Small intestine (tissue), 7 donors: ENCODE results near the gene GIT2. TPM values are rescaled to one million over a fixed set of nuclear protein-coding genes. Genes with fewer than 3 reads are reported as not detected.

Experiments
- DNase-seq, 2 donors: peaks; one replicate each; pipeline versions ENCODE4 v3.0.0 to v3.0.0-alpha.2; 2013
- FAIRE-seq: peaks from 2 replicates; lab custom pipeline; 2012; peaks lifted over from hg19 to GRCh38; lab: Jason Lieb, UNC
- H3K27ac ChIP-seq, 3 donors: one replicate each; pipeline ENCODE4 v1.5.1; 2013; ENCODE audit warnings: low read length in 2 of 3, mild to moderate bottlenecking in 2 of 3, control low read depth in 1 of 3, inconsistent platforms in 1 of 3, low read depth in 1 of 3, moderate library complexity in 1 of 3
- H3K27me3 ChIP-seq, 3 donors: one replicate each; pipeline ENCODE4 v1.6.1; 2013; ENCODE audit warnings: low read length in 3 of 3, inconsistent platforms in 1 of 3; ENCODE audit not compliant: control insufficient read depth in 3 of 3, insufficient read depth in 3 of 3
- H3K36me3 ChIP-seq, 3 donors: one replicate each; pipeline ENCODE4 v1.6.1; 2013; ENCODE audit warnings: low read length in 3 of 3, inconsistent platforms in 1 of 3, low read depth in 1 of 3, mild to moderate bottlenecking in 1 of 3, moderate library complexity in 1 of 3; ENCODE audit not compliant: control insufficient read depth in 3 of 3, insufficient read depth in 2 of 3
- H3K4me1 ChIP-seq, 3 donors: one replicate each; pipeline ENCODE4 v1.6.1; 2013; ENCODE audit warnings: low read length in 2 of 3, inconsistent platforms in 1 of 3, low read depth in 1 of 3, mild to moderate bottlenecking in 1 of 3, moderate library complexity in 1 of 3; ENCODE audit not compliant: control insufficient read depth in 3 of 3, insufficient read depth in 2 of 3
- H3K4me3 ChIP-seq, 3 donors: one replicate each; pipeline ENCODE4 v1.5.1; 2013; ENCODE audit warnings: low read length in 3 of 3, control low read depth in 1 of 3, inconsistent platforms in 1 of 3, low read depth in 1 of 3, mild to moderate bottlenecking in 1 of 3, moderate library complexity in 1 of 3
- H3K9me3 ChIP-seq, 2 donors: one replicate each; pipeline ENCODE4 v1.6.1; 2013; ENCODE audit warnings: low read depth in 1 of 2, low read length in 1 of 2; ENCODE audit not compliant: control insufficient read depth in 2 of 2, insufficient read depth in 1 of 2
- WGBS, 3 donors: extraction: QIAGEN DNeasy Blood & Tissue Kit; methylation state at CpG; one replicate each; pipeline ENCODE4 v1.1.7; 2013; 5-methylcytosine and 5-hydroxymethylcytosine counted together
- polyA plus RNA-seq, 4 donors: library from polyadenylated mRNA; stranded (reverse) in 3 of 4; unstranded in 1 of 4; fragments of 200-250 nt in 3 of 4; fragments of 120-200 nt in 1 of 4; gene quantifications; one replicate each; pipeline versions ENCODE4 v1.2.1 to v1.2.3, GENCODE V29; 2013
- donor health status: healthy with polysubstance abuse.
- donor health status: control.
- donor health status: control.
- donor health status: Bipolar disorder and iron deficiency.
- donor health status: healthy.

The GIT2 gene
- polyA plus RNA-seq, 4 donors: 7.0 to 32.6 (median 9.0) TPM

GRCh38 chr12:109952873-109953272 lies 43.3 kb downstream of the GIT2 start:
- H3K27ac ChIP-seq: no peak overlapping the region
- DNase-seq (no peak), FAIRE-seq (no peak)
- WGBS, 3 donors: 89 to 95% (median 92%) methylated on average over 8 of the region's 8 CpGs
- peaks cover 15 to 51% (median 20%) of the 10 kb centered on the region in 3 donors for H3K36me3 ChIP-seq
- no peaks in the 10 kb centered on the region for H3K9me3 ChIP-seq
- H3K4me1 ChIP-seq: peaks cover 0 to 34% (median 3%) of the 10 kb centered on the region in 3 donors
- no peak overlapping the region for H3K4me3 ChIP-seq
- H3K27me3 ChIP-seq: no peaks in the 10 kb centered on the region

DNA sequence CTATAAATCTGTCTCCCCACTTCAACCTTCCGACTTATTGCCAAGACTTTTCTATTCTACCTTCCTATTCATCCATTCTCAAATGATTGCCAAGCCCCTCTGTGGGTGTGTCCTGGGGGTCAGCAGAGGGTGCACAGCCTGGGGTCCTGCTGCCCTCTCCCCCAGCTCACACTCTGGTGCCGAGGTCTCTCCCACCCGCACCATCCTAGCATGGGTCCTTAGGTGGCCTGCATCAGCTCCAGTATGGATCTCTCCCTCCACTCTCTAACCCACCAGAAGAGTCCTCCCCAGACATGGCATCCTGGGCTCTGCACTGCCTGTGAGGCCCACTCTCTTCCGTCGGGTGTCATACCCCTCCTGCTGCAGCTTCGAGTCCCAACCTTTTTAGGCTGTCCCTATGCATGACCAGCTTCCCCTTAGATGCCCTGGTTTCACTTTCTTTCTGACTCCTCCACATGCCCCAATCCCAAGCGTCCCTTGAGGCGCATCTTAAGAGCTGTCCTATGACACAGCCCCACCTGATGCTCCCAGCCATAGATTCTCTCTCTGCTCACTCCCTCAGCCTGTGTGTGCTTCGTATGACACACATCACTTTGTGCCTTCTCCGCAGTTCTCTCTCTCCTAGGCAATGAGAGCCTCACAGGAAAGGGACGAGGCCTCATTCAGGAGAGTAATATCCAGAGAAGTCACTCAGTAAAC lies 43.9 kb downstream of the GIT2 start:
- peaks cover 0 to 40% (median 3%) of the 10 kb centered on the region in 3 donors for H3K4me1 ChIP-seq
- no peak for FAIRE-seq
- no peak for DNase-seq
- H3K27ac ChIP-seq: peak overlapping the region in 1 of 3 donors; percentile 38
- H3K9me3 ChIP-seq: no peaks in the 10 kb centered on the region
- H3K27me3 ChIP-seq: no peaks in the 10 kb centered on the region
- H3K36me3 ChIP-seq: peaks cover 15 to 49% (median 22%) of the 10 kb centered on the region in 3 donors
- no peak overlapping the region for H3K4me3 ChIP-seq
- 80 to 90% (median 82%) methylated on average over 11 of the region's 11 CpGs for WGBS, 3 donors

GRCh38 chr12:109951751-109952150 lies 44.4 kb downstream of the GIT2 start:
- FAIRE-seq: no peak
- Histone ChIP-seq H3K36me3 (peaks cover 20 to 51% (median 22%) of the 10 kb centered on the region in 3 donors), H3K4me3 (no peak overlapping the region), H3K4me1 (peaks cover 0 to 45% (median 3%) of the 10 kb centered on the region in 3 donors), H3K27me3 (no peaks in the 10 kb centered on the region), H3K27ac (peak overlapping the region in 2 of 3 donors; percentile 32 to 87), H3K9me3 (no peaks in the 10 kb centered on the region)
- WGBS, 3 donors: 66 to 76% (median 74%) methylated on average over 7 of the region's 7 CpGs
- DNase-seq: no peak

DNA sequence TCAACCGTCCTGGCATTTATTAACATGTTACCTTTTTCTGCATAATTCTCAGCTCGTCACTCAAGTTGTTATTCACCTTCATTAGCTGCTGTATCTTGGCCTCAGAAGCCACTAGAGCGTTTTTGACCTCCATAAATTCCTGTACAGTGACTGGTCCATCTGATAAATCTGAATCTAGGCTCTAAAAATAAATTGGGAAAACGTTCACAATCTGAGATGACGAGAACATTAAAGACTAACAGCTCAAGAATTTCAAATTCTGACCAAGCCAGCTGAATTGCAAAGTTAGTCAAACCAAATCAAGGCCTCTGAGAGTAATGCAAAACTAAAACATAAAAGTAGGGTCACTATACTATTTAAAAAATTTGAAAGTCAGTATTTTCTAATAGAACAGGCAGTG lies 45.0 kb downstream of the GIT2 start:
- Histone ChIP-seq H3K36me3 (peaks cover 19 to 54% (median 20%) of the 10 kb centered on the region in 3 donors), H3K27me3 (no peaks in the 10 kb centered on the region), H3K4me3 (no peak overlapping the region), H3K27ac (peak overlapping the region in 2 of 3 donors; percentile 3 to 87), H3K4me1 (peaks cover 0 to 48% (median 3%) of the 10 kb centered on the region in 3 donors), H3K9me3 (no peaks in the 10 kb centered on the region)
- DNase-seq (no peak), FAIRE-seq (no peak)
- 66 to 75% (median 67%) methylated on average over 5 of the region's 5 CpGs for WGBS, 3 donors

DNA sequence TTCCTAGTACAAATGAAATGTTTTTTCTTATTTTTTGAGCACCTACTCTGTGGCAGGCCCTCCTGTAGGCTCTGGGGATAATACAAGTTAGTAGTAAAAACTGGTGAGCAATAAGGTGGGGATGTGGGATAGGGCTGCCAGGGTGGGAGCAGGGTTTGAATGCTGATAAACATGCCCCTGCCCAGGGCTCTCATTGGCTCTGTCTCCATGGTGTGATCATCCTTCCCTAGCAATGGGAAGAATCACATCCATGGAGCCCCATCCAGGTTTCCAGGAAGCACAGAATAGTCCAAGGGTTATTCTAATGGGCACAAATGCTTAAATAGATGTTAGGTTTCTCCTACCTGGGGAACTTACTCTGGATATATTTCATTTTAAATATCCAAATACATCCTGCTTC lies 45.5 kb downstream of the GIT2 start:
- Histone ChIP-seq H3K27ac (peak overlapping the region in 2 of 3 donors; percentile 12 to 87), H3K9me3 (no peaks in the 10 kb centered on the region), H3K4me1 (peaks cover 0 to 48% (median 3%) of the 10 kb centered on the region in 3 donors), H3K36me3 (peaks cover 18 to 52% (median 19%) of the 10 kb centered on the region in 3 donors), H3K27me3 (no peaks in the 10 kb centered on the region), H3K4me3 (no peak overlapping the region)
- DNase-seq: no peak
- FAIRE-seq: no peak

DNA sequence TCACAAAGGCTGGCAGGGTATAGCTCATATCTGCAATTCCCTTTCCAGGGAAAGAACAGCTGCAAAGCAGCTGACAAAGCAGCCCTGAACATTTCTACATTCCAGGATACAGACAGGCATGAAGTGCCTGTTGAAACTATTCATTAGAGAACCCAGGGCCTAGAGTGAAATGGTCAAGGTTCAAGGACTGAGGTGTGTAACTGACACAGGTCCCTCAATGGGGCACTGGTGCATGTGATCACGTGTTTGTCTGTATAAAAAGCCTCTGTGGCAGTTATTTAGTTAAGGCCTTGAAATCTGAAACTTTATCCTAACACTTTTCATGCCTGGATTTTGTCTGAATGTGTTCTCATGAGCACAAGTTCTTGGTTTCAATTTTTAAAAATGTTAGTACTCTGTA lies 47.1 kb downstream of the GIT2 start:
- Histone ChIP-seq H3K4me3 (no peak overlapping the region), H3K9me3 (no peaks in the 10 kb centered on the region), H3K27ac (peak overlapping the region in 2 of 3 donors; percentile 34 to 87), H3K36me3 (peaks cover 19 to 51% (median 19%) of the 10 kb centered on the region in 3 donors), H3K27me3 (no peaks in the 10 kb centered on the region), H3K4me1 (peaks cover 0 to 52% (median 3%) of the 10 kb centered on the region in 3 donors)
- DNase-seq (peak; percentile 91 to 95), FAIRE-seq (no peak)
- 10 to 34% (median 28%) methylated on average over 1 of the region's 1 CpG for WGBS, 3 donors

DNA sequence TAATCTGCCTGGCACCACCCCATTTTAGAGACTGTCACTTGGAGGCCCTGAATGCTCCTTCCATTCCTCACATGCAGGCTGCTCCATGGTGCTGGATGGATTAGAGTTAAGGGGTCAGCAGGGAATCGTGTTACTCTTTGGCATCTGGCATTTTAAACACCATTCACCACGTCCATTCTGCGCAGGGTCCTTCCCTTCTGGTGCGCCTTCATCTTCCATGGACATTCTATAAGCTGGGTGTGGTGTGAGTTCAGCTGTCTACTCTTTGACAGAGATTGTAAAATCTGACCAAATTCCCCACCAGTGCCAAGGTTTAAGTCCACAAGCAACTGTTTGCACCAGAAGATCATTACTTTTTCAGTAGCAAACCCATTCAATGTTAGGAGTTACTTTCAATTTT lies 47.8 kb downstream of the GIT2 start:
- Histone ChIP-seq H3K27me3 (no peaks in the 10 kb centered on the region), H3K4me1 (peaks cover 0 to 50% (median 3%) of the 10 kb centered on the region in 3 donors), H3K36me3 (peaks cover 16 to 52% (median 20%) of the 10 kb centered on the region in 3 donors), H3K27ac (peak overlapping the region in 2 of 3 donors; percentile 26 to 87), H3K9me3 (no peaks in the 10 kb centered on the region), H3K4me3 (no peak overlapping the region)
- DNase-seq: peak; percentile 40 to 53
- 60 to 71% (median 64%) methylated on average over 4 of the region's 4 CpGs for WGBS, 3 donors
- no peak for FAIRE-seq

DNA sequence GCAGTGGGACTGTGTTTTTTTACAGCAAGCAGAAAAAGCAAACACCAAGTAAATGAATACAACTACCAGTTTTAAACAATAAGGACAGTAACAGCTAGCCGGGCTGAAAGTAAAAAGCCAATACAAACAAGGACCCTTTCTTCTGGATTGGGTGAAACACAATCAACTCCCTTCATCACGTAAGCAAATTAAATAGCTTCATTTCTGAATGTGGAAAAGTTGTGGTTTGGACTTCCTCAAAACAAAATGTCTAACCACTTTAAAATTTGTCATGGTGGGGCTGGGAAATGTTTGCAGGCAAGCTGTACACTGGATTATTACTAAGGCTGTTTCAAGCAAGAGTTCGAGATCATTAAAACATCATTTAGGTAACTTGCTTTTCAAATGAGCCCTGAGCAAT lies 48.6 kb downstream of the GIT2 start:
- Histone ChIP-seq H3K4me1 (peaks cover 0 to 50% (median 3%) of the 10 kb centered on the region in 3 donors), H3K36me3 (peaks cover 12 to 44% (median 20%) of the 10 kb centered on the region in 3 donors), H3K27ac (peak overlapping the region in 2 of 3 donors; percentile 58 to 87), H3K4me3 (no peak overlapping the region), H3K9me3 (no peaks in the 10 kb centered on the region), H3K27me3 (no peaks in the 10 kb centered on the region)
- FAIRE-seq (no peak), DNase-seq (no peak)
- WGBS, 3 donors: 36 to 86% (median 60%) methylated on average over 3 of the region's 3 CpGs
